NCI-H187 (cell line): ENCODE measurements around the gene OMA1.
"Not testable (repeated sequence)": the region's sequence is repeated elsewhere in the genome, so short reads cannot be mapped to it uniquely, and the experiment has no call there.

Source experiments
- DNase-seq, 2 experiments: peaks; one replicate each; lab custom pipeline; 2025; lab: John Stamatoyannopoulos, UW

The OMA1 gene

DNA sequence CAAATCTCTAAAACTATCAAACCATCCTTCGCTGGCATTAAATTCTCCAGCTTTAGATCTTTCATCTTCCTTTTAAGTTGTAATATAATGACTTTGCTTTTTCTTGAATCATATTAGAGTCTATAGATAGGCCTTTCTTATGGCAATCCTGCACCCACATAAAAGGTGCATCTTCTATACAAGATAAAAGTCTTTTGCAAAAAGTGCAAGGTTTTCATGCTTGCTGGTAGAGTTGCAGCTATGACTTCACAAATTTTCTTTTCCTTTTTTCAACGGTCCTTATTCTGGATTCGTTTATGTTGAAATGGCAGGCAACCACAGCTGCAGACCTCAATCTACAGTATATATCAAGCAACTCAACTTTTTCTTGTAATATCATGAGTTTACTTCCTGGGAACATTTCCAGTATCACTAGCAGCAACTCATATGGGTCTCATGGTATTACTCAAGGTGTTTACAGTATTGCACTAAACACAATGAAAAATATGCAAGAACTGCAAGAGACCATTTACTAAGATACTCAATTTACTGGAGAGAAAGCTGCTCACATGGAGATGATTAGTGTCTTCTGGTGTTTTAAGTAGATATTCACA is 22.1 kb downstream of the OMA1 start:
- no peak for DNase-seq

DNA sequence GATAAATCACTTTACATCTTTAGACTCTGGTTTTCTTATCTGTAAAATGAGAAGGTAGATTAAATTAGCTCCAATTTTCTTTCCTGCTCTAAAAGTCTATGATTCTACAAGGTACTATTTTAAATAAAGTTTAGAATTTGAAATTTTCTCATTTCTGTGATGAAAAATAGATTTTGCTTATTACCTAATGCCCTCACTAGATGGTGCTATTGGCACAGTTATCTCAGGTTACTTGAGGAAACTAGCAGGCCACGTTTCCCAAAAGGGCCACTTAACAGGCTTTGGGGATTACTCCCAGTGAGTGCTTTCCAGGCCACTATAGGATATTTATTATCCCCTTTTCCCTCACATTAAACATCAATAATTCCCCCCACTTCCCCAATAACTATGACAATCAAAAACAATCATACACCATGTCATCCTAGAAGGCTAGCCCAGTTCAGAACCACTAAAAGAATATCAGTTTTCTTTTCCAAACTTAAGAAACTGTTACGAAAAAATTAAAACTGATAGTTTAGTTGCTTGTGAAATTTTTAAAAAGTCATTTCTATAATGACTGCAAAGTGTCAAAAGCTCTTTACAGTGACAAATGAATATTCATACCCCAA is 30.6 kb downstream of the OMA1 start:
- peak; percentile 9 to 11 for DNase-seq

DNA sequence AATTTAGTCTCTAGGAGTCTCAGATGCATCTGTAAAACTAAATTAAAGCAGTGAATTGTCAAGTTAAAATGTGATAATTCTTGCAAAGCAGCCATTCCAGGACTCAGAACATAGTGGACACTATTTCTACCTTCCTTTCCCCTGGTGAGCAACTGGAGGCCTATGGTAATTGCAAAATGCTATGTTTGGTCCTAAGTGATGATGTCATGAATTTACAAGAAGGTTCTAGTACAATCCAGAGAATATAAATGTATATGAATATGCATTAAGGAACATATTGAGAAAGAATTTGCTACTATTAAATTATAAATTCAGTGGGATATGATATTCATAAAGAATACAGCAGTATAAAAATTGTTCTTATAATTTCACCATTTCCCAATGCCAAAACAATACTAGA is 32.6 kb downstream of the OMA1 start:
- DNase-seq: no peak

DNA sequence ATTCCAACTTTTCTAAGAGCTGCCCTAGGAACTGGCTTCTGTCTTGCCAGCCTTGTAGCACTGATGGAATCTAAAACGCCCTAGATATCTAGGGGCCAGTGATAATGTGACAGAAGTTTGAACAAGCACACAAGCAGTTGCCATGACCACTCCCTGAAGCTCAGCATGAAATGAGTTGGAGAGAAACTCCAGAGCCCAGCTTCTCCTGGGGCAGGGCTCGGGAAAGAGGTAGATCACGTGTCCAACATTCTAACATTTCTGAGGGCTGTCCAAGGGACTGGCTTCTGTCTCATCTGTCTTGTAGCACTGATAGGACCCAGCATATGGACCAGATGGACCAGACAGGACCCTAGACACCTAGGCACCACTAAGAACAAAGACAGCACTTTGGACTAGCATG is 37.9 kb downstream of the OMA1 start:
- DNase-seq: no peak

DNA sequence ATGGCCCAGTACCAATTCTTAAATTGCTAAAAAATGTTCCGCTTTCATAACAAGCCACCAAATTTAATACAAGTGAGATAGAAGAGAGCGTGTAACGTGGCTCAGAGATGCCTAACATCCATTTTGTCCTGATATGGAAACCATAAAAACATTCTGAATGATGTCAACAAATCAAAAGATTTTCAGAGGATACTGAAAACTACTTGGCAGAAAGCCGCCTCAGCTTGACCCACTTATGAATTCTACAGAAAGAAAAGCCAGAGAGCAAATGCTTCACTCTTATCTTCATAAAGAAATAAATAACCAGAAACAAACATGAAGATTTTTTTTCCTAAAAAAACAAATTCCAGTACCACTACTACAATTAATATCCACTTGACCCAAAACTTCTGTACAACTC is 41.2 kb downstream of the OMA1 start:
- DNase-seq: no peak

DNA sequence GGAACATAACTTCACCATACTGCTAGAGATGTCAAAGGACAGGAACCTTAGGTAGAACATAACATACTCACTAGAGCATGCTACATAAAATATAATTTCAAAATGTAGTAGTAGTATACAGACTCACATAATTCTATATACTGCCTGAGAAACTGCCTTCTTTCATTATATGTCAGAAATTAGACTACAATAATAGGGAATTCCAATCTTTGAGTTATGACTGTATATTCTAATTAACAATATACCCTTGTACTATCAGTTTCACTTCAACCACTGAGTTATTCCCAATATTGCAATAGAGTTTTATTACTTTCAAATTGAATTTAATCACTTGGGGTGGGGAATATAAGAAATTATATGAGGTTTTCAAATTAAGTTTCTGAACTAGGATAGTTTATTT is 44.0 kb downstream of the OMA1 start:
- no peak for DNase-seq

DNA sequence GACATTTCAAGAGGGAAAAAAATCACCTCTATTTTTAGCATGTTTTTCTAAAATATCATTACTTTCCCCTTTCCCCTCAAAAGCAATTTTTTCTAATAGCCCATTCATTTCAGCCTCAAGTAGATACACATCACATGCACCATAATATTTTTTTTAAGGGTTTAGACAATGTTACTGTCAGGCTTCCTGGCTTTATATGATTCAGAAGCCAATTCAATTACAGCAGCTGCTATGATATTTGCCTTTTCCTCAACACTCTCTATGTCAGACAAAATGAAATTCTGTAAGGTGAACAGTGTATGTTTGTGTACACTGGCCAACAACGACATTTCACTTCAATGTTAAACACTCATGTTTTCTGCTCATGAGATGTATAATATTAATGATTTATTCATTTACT is 46.5 kb downstream of the OMA1 start:
- no peak for DNase-seq

DNA sequence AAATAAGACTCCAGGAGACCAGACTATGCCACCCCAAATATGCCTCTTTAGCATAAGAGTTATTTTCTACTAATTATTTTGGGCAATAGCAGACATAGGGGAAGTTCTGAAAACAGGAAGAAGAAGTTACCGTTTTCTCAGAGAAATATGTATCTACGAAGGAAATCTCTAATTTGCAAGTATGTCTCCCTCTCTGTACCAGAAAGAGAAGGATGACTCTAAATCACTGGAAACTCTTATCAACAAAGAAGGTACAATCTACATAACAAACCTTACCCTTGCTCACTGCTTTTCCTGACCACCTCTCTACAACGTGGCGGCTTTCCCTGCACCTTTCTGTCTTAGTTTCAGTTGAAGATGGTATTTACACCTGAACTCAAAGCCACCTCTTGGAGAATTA is 49.0 kb downstream of the OMA1 start:
- no peak for DNase-seq

DNA sequence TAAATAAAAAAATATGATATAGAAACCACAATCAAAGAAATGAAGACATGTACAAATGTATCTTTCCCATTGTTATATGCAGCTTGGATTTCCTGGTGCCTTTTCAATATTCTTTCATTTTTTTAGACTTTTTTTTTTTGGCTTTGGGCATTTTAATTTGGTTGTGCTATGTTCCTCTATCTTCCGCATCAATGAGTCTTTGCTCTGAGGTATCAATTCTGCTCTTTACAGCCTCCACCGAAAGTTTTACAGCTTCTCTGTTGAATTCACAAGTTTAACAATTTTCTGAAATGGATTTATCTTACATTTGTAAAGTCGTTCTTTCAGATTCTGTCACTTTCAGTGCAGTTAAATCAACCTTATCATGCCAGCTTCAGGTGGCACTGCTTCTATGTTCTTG is 50.5 kb downstream of the OMA1 start:
- no peak for DNase-seq

DNA sequence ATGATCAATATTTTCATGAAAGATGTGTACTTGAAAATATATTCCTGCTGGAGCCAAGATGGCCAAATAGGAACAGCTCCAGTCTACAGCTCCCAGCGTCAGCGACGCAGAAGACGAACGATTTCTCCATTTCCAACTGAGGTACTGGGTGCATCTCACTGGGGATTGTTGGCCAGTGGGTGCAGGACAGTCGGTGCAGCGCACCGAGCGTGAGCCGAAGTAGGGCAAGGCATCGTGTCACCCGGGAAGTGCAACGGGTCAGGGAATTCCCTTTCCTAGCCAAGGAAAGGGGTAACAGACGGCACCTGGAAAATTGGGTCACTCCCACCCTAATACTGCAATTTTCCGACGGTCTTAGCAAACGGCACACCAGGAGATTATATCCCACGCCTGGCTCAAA is 57.6 kb downstream of the OMA1 start:
- not testable (repeated sequence) for DNase-seq

DNA sequence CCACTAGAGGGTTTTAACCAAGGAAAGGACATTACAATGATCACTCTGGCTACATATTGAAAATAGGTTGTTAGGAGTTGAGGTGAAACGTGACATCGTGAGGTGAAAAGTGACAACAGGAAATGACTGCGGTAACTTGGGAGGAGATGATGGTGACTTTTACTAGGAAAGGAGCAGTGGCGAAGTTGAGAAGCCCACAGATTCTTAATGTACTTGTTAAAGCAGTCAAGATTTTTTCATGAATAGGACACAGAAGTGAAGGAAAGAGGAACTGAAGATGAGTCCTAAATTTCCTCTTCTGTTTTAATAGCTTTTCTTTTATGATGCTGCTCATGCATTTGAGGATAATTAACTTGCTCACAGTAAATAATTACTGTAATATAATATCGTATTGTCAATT is 59.5 kb downstream of the OMA1 start:
- no peak for DNase-seq

DNA sequence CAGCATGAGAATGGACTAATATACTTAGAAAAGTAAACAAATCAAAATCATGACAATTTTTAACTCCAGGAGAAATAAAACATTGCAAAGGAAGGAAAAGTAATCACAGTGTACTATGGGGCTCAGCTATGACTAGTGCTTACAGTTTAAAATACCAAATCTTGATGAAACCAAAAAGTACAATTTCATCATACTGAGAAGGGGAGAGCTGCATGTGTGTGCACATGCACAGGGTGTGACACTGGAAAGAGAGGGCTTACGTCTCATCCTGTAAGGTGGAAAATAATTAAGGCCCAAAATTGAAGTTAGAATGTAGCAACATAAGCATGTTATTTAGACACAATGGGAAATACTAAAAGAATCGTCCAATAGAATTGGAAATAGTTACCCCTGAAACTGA is 64.6 kb downstream of the OMA1 start:
- DNase-seq: no peak

DNA sequence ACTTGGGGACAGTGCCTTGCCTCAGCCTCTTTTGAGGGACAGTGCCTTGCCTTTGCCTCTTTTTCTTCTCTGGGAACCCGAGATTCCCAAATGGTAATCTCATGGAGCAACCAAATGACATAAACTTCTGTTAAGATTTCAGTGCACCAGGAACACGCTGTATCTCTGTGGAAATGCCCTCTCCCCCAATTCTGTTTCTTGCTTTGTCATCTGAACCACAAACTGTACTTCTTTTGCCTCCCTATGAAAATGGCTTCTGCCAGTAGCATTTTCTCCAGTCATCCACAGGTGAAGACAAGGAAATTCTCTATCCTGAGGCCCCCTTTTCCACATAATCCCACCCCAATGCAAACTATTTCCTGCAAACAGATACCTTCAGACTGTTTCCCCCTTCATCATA is 66.3 kb downstream of the OMA1 start:
- no peak for DNase-seq

DNA sequence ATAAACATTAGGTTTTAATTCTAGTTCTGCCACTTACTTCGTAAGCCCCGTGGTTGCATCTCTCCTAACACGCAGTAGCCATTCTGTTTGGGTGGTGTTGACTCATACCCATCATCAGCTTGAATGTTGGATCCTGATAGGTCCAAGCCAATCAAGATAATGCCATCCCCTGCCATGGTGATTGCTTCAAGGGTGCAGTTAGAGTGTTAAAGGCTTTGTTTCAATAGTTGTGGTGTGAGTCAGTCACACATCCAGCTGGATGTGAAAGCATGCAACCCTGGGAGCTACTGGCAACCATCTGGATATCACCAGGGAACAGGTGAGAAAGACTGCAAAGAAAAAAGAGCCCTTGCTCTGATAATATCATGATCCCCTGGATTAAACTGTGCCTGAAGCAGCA is 69.1 kb downstream of the OMA1 start:
- DNase-seq: no peak

DNA sequence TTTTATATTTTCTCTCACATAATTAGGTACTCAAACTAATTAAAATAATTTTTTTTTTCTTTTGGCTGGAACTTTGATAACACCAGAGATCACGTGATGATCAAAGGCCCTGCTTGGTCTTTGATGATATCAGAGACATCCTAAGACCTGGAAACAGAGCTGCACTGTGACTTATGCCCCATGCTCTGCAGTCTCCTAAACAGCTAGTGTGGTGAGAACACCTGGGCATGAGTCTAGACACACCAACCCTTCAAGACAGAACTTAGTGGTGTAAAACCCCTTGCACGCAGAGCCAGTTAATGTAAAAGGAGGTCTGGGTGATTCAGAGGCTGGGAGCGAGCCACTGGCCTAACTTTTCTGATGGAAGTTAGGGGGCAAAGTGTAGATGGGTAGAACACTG is 70.3 kb downstream of the OMA1 start:
- no peak for DNase-seq

DNA sequence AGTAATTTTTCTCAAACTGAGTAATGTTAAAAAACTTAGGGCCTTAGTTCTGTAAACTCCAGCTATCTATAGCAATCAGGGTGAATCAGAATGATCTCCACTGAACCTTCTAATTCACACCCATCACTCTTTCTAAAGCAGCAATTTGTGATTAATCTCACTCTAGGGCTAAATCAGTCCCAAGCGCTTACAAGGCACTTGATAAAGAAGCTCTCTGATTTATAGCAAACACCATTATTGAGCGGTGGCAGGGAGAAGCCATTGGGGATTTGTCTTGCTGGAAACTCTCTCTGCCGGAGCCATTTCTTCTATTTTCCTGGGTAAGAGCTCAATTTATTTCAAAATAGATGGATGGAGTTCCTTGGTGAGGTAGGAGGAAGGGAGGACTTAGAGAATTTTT is 77.0 kb downstream of the OMA1 start:
- DNase-seq: no peak

DNA sequence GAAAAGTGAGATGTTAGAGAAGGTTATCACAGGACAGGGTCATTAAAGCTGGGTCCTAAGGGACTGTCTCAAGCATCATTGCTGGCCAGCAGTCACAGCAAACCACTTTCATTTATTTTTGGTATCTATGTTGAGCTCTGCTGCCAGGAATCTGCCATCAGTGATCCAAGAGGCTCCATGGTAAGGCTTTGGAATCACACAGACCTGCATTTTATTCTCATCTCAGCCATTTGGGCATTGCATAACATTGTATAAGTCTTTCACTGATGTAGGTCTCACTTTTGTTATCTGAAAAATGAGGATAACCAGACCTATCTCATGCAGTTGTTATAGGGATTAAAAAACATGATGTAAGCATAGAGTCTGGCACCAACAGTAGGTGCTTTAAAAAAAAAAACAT is 77.5 kb downstream of the OMA1 start:
- no peak for DNase-seq

DNA sequence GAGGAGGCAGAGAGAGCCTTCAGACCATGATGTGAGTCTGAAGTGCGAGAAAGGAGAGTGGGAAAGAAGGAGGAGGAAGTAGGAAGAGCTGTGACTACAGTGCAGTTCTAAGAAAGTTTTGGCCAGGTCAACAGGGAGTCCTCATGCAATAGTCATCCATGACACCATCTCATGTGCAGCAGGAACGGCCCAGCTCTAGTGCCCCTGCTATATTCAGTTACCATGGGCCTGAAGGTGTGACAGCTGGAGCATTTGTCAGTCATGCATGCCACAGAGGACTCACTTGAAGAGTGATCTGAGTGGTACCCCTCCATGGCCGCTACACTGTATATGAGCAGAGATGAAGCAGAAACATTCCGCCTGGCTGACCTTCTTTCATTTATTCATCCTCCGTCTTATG is 77.9 kb downstream of the OMA1 start:
- DNase-seq: no peak

DNA sequence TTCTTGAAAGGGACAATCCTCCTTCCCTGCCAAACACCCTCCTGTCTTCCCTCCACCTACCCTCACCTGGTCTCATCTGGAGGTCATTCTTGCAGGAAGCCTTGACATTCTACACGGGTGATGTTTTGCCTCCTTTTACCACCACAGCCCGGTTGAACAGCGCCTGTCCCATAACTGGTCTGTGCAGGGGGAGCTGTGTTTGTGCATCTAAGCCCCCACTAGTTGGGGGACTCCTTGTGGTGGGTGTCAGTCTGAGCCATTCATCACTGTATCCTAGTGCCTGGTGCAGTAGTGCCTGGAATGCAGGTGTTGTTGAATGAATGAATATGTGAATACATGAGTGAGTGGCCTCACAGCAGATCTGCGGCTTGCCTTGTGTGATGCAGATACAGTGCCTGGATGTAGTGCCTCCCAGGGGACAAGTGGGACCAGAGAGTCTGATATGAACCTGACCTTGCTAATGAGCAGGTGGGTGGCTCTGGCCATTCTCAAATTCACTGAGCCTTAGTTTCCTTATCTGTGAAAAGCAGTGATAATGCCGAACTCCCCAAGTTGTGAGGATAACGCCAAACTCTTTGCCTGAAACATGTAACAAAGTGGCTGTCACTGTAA is 79.8 kb downstream of the OMA1 start:
- DNase-seq: no peak

DNA sequence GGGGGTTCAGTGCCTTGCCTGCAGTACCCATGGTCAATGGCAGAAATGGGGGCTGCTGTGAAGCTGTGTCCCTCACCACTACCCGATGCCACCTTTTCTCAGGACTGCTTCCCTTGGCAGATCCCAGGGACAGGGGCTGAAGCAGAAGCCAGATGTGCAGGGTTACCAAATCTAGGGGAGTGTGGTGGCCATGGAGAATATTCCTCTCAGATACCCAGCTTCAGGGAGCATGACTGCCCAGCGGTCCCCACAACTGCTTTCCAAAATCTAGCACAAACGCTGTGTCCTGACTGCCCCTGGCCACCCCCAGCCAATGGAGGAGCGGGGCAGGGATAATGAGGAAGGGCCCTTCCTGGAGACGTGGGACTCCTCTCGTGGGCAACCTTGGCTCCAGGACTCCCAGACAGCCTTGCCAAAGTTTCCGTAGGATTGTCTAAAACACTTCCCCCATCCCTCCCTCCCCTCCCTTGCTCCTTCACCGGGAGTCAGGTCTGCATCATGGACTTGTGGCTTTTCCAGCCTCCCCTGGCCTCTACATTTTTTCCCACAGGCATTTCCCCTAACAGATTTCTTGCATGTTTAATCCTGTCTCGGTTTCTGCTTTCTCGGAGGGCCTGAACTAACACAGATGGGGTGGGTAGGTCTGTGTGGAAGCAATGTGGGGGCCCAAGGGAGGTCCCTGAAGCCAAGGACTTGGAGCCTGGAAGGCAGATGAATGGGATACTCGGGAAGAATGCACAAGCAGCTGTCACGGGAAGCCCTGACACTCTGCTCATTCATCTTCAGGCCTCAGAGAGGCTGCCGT is 80.5 kb downstream of the OMA1 start:
- DNase-seq: no peak

DNA sequence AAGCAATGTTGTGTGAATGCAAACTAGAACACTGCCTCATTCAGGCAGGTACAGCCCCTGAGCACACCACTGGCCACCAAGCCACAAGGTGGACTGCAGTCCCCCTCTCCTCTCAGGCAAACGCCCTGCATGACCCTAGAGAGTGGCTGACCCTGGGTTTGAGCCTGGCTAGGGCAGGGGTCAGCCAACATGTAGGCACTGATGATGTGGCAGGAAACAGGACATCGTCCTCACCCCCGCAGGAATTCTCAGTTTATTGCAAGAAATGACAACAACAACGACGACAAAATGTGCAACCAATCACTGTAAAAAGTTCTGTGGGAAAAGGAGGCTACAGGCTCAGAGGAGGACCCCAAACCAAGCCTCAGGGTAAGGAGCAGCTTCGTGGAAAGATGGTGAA is 81.3 kb downstream of the OMA1 start:
- DNase-seq: no peak

DNA sequence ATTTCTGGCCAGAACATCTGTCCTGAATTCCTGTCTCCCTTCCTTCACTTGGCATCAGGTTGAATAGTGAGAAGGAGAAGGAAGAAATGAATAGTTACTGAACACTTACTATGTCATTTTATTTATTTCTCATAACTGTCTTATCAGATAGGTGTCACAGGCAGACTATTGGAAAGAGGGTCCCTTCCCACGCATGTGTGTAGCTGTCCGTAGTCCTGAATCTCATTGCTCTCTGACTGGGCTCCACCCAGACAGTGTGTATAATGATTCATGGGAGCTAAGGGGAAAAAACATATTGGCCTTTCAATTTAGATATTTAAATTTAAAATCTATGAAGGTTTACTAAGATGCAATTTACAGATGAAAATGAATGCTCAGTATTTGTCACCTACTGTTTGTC is 86.1 kb downstream of the OMA1 start:
- DNase-seq: no peak

DNA sequence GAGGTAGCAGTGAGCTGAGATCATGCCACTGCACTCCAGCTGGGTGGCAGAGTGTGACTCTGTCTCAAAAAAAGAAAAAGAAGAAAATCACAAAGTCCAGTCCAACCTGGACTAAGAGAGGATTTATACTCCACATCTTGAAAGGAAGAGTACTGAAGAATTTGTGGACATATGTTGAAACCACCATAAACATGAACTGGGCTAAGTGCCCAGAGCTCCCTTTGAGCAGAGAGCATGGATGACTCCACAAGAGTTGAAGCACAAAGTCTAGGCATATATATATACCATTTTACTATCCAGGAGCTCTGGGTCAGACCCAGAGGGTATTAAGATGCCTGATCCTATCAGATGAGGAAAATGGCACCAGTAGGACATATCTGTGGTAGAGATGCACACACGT is 86.6 kb downstream of the OMA1 start:
- no peak for DNase-seq
